ENCODE data around the gene RNF123. TPM values are rescaled to one million over a fixed set of nuclear protein-coding genes. Genes with fewer than 3 reads are reported as not detected.

RNF123 gene
- total RNA-seq, 1 experiment from 2014 or later, result 40.6 TPM

DNA sequence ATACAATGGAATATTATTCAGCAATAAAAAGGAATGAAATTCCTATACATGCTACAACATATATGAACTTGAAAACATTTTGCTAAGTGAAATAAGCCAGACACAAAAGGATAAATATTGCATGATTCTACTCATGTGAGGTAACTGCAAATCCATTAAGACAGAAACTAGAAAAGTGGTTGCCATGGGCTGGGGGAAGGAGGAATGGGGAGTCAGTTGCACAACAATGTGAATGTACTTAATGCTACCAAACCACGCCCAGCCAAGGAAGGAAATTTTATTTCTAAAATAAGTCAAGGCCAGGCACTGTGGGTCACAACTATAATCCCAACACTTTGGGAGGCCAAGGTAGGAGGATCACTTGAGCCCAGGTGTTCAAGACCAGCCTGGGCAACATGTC lies 44.2 kb downstream of the RNF123 start:
- peaks cover 24 to 59% (median 59%) of the 10 kb centered on the region in 3 experiments; a peak in 6 of 7 replicates for H3K36me3 Mint-ChIP-seq (ENCODE audit: insufficient read depth in 1 of 3, low read depth in 3 of 3)
- no peak overlapping the region for H3K56ac ChIP-seq (ENCODE audit: insufficient read length, low read depth, low read length)
- no peak overlapping the region for H3K9ac ChIP-seq (ENCODE audit: extremely low read depth, insufficient read length, low read length)

More for the DNA sequence above, 44.2 kb downstream of the RNF123 start:
- Histone ChIP-seq H4K91ac (ENCODE audit: insufficient read length, low read depth, low read length) (no peak overlapping the region), H3K27ac (ENCODE audit: insufficient read length, low read depth, low read length) (no peak overlapping the region), H3K23me2 (ENCODE audit: insufficient read length, low read depth, low read length, poor library complexity, severe bottlenecking) (no peaks in the 10 kb centered on the region), H2BK12ac (ENCODE audit: insufficient read length, low read depth, low read length) (no peak overlapping the region), H3K4me2 (ENCODE audit: insufficient read depth, insufficient read length, low read length) (no peak overlapping the region), H3K27me3 (ENCODE audit: insufficient read depth, low read length) (no peaks in the 10 kb centered on the region; the same call in 1 of the 2 replicates), H3K23ac (ENCODE audit: insufficient read length, low read depth, low read length) (no peak overlapping the region), H2BK15ac (ENCODE audit: low read depth, low read length) (no peak overlapping the region), H2BK120ac (ENCODE audit: low read depth, low read length, poor library complexity, severe bottlenecking) (no peak overlapping the region), H4K8ac (replicated peaks; ENCODE audit: insufficient read length, low read depth, low read length) (no peak overlapping the region), H3K9me3 (ENCODE audit: control insufficient read depth, low read depth, low read length) (no peaks in the 10 kb centered on the region), H3K14ac (ENCODE audit: insufficient read depth, low read length) (no peak overlapping the region), H3K4me1 (ENCODE audit: insufficient read depth, low read length) (no peaks in the 10 kb centered on the region), H2BK20ac (ENCODE audit: low read depth, low read length, poor library complexity, severe bottlenecking) (no peak overlapping the region), H3K79me1 (ENCODE audit: insufficient read depth, low read depth, low read length, poor library complexity, severe bottlenecking) (no peaks in the 10 kb centered on the region), H2AK5ac (ENCODE audit: insufficient read length, low read length) (no peak overlapping the region), H3T11ph (ENCODE audit: low read length) (no peak overlapping the region), H2BK5ac (ENCODE audit: insufficient read length, low read length) (no peak overlapping the region), H2AFZ (ENCODE audit: low read length) (no peak overlapping the region), H3K4ac (ENCODE audit: low read depth, low read length) (no peak overlapping the region), H4K20me1 (ENCODE audit: control insufficient read depth, insufficient read depth, insufficient read length) (no peaks in the 10 kb centered on the region), H3K79me2 (ENCODE audit: insufficient read depth, low read length) (0 out of 2 replicates have a peak, but pooled peaks cover 2% of the 10 kb centered on the region), H3K18ac (ENCODE audit: insufficient read length, low read depth, low read length) (no peak overlapping the region), H4K5ac (ENCODE audit: insufficient read length, low read depth, low read length) (no peak overlapping the region)
- TF ChIP-seq CTCF (conservative IDR thresholded peaks at IDR 0.05), result no peak
- Mint-ChIP-seq H3K27ac (no peak overlapping the region; a peak in 1 of 7 replicates), H3K9me3 (no peaks in the 10 kb centered on the region; a peak in 1 of 5 replicates), H3K27me3 (ENCODE audit: low read depth) (no peaks in the 10 kb centered on the region), H3K4me1 (no peaks in the 10 kb centered on the region), H3K4me3 (no peak overlapping the region)
- no peak for DNase-seq
- WGBS (ENCODE audit: extremely low coverage, insufficient read length, low lambda C conversion rate), result no CpG with 5 or more reads among the region's 1 CpG

Data from H9 (cell line).